ENCODE data around the gene RGS11.

DNA sequence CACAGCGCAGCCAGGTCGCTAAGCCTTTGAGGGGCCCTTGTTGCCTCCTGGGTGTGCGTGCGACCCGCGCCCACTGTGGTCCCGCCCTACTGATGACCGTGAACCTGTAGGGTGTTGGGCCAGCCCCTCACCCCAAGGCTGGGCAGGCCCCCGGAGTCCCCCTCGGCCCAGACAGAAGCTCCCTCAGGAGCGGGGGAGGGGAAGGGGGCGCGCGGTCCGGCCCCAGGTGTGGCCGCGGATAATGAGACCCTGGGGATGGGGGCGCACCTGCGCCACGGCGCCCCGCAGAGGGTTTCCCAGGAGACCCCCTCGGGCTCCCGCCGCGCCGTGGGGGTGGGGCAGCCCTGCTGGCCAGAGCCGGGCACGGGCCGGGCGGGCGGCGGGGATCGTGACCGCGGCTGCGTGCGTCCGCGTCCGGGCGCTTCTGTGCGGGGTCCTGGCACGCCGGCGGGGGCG, 4.3 kb upstream of the RGS11 start:
- TF ChIP-seq, protein P1, sequence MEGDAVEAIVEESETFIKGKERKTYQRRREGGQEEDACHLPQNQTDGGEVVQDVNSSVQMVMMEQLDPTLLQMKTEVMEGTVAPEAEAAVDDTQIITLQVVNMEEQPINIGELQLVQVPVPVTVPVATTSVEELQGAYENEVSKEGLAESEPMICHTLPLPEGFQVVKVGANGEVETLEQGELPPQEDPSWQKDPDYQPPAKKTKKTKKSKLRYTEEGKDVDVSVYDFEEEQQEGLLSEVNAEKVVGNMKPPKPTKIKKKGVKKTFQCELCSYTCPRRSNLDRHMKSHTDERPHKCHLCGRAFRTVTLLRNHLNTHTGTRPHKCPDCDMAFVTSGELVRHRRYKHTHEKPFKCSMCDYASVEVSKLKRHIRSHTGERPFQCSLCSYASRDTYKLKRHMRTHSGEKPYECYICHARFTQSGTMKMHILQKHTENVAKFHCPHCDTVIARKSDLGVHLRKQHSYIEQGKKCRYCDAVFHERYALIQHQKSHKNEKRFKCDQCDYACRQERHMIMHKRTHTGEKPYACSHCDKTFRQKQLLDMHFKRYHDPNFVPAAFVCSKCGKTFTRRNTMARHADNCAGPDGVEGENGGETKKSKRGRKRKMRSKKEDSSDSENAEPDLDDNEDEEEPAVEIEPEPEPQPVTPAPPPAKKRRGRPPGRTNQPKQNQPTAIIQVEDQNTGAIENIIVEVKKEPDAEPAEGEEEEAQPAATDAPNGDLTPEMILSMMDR (conservative IDR thresholded peaks at IDR 0.05; ENCODE audit: low read depth, low read length): no peak
- TF ChIP-seq EZH2 (IDR thresholded peaks at IDR 0.05; ENCODE audit: borderline replicate concordance, low read depth, low read length, poor library complexity, severe bottlenecking): no peak
